GM23338 (cell line): ENCODE measurements around the gene FXYD5. TPM values are rescaled to one million over a fixed set of nuclear protein-coding genes. Genes with fewer than 3 reads are reported as not detected.
A peak's percentile ranks its signal among the peaks of the same experiment; 100 is the strongest.

Source experiments
- ATAC-seq: fragments of 200-7000 bp; cut with Tn5 transposase; 3 replicates; pipeline ENCODE4 v1.9.1; 2020
- DNase-seq: peaks from one replicate; pipeline ENCODE4 v3.0.0-alpha.2; 2015; ENCODE audit warnings: low spot score
- H2AFZ ChIP-seq: fragments of 200-600 bp; sonication (generic); 2 replicates; pipeline ENCODE4 v1.8.0; 2016; ENCODE audit warnings: antibody characterized with exemption, mild to moderate bottlenecking, moderate library complexity
- H3F3A ChIP-seq: fragments of 200-600 bp; sonication (generic); replicated peaks from 2 replicates; pipeline ENCODE4 v1.8.0; 2017; ENCODE audit warnings: antibody characterized with exemption, mixed run types, low read depth
- H3K27ac ChIP-seq: fragments of 200-600 bp; sonication (generic); 2 replicates; pipeline ENCODE4 v1.6.1; 2016; ENCODE audit warnings: low read depth
- H3K27me3 ChIP-seq: fragments of 200-600 bp; sonication (generic); 2 replicates; pipeline ENCODE4 v1.8.0; 2016; ENCODE audit warnings: mild to moderate bottlenecking, mixed run types, moderate library complexity; ENCODE audit not compliant: insufficient read depth
- H3K36me3 ChIP-seq: fragments of 200-600 bp; sonication (generic); 2 replicates; pipeline ENCODE4 v1.8.0; 2016; ENCODE audit warnings: mild to moderate bottlenecking; ENCODE audit not compliant: insufficient read depth
- H3K4me1 ChIP-seq: fragments of 200-600 bp; sonication (generic); 2 replicates; pipeline ENCODE4 v1.8.0; 2016; ENCODE audit warnings: mild to moderate bottlenecking, moderate library complexity; ENCODE audit not compliant: insufficient read depth
- H3K4me2 ChIP-seq: fragments of 200-600 bp; sonication (generic); 2 replicates; pipeline ENCODE4 v1.7.1; 2017; ENCODE audit warnings: mixed run types
- H3K4me3 ChIP-seq: fragments of 200-600 bp; sonication (generic); 2 replicates; pipeline ENCODE4 v1.6.1; 2016; ENCODE audit warnings: mixed run types
- H3K79me2 ChIP-seq: fragments of 200-600 bp; sonication (generic); replicated peaks from 2 replicates; pipeline ENCODE4 v1.8.0; 2017; ENCODE audit warnings: mild to moderate bottlenecking; ENCODE audit not compliant: insufficient read depth
- H3K9me2 ChIP-seq: fragments of 200-600 bp; sonication (generic); 2 replicates; pipeline ENCODE4 v1.8.0; 2017; ENCODE audit not compliant: insufficient read depth
- H4K20me1 ChIP-seq: fragments of 200-600 bp; sonication (generic); replicated peaks from 2 replicates; pipeline ENCODE4 v1.8.0; 2017; ENCODE audit warnings: mild to moderate bottlenecking; ENCODE audit not compliant: insufficient read depth
- H3K27ac Mint-ChIP-seq: 2 replicates; pipeline ENCODE4 v1.8.0; 2020; ENCODE audit warnings: inconsistent platforms, mild to moderate bottlenecking, moderate library complexity, mixed read lengths
- H3K27me3 Mint-ChIP-seq: 3 replicates; pipeline ENCODE4 v1.8.0; 2022; ENCODE audit warnings: low read depth, mild to moderate bottlenecking, moderate library complexity, mixed read lengths, inconsistent platforms; ENCODE audit not compliant: insufficient read depth, poor library complexity
- H3K36me3 Mint-ChIP-seq: 3 replicates; pipeline ENCODE4 v1.8.0; 2021; ENCODE audit warnings: low read depth, mild to moderate bottlenecking, inconsistent platforms, moderate library complexity, mixed read lengths
- H3K4me1 Mint-ChIP-seq: 3 replicates; pipeline ENCODE4 v1.8.0; 2020; ENCODE audit warnings: mild to moderate bottlenecking, inconsistent platforms, mixed read lengths
- H3K4me3 Mint-ChIP-seq: 3 replicates; pipeline ENCODE4 v1.8.0; 2021; ENCODE audit warnings: moderate library complexity, mild to moderate bottlenecking, inconsistent platforms, mixed read lengths
- H3K9me3 Mint-ChIP-seq: 3 replicates; pipeline ENCODE4 v1.8.0; 2020; ENCODE audit warnings: moderate library complexity, mild to moderate bottlenecking, inconsistent platforms, mixed read lengths
- CREB1 ChIP-seq: fragments of 250-450 bp; sonication (Bioruptor Pico); IDR thresholded peaks from 2 replicates; pipeline ENCODE4 v1.5.0; 2020; ENCODE audit warnings: low read depth, mild to moderate bottlenecking, moderate library complexity
- JUNB ChIP-seq: IDR thresholded peaks from one replicate; pipeline ENCODE4 v1.6.1; 2016; ENCODE audit warnings: antibody characterized with exemption; ENCODE audit not compliant: unreplicated experiment
- NANOG ChIP-seq: IDR thresholded peaks from 2 replicates; pipeline ENCODE4 v1.6.1; 2016; ENCODE audit warnings: antibody characterized with exemption, borderline replicate concordance
- STAT1 ChIP-seq: IDR thresholded peaks from one replicate; pipeline ENCODE4 v1.6.1; 2016; ENCODE audit warnings: antibody characterized with exemption; ENCODE audit not compliant: unreplicated experiment
- ZNF331 ChIP-seq: fragments of 250-450 bp; sonication (Bioruptor Pico); IDR thresholded peaks from 2 replicates; pipeline ENCODE4 v1.5.0; 2020; ENCODE audit warnings: low read depth, mild to moderate bottlenecking, moderate library complexity
- polyA plus RNA-seq: library from polyadenylated mRNA; unstranded; fragments of >200 nt; fragmentation: Nextera tagmentation; extraction: Ambion mirVana; gene quantifications from 2 replicates; pipeline ENCODE4 v1.2.1, GENCODE V29; 2016
- total RNA-seq: library from RNA; depleted of rRNA; stranded (reverse); fragments of >200 nt; shearing (Covaris generic); gene quantifications from 2 replicates; pipeline ENCODE4 v1.2.3, GENCODE V29; 2014
- TF ChIP-seq, protein P1 (sequence below): fragments of 250-450 bp; sonication (Bioruptor Pico); IDR thresholded peaks from 2 replicates; pipeline ENCODE4 v1.5.0; 2020; ENCODE audit warnings: mild to moderate bottlenecking, moderate library complexity
- TF ChIP-seq, protein P2 (sequence below): IDR thresholded peaks from 2 replicates; pipeline ENCODE4 v1.6.1; 2016; ENCODE audit warnings: antibody characterized with exemption
- TF ChIP-seq, protein P3 (sequence below), 2 experiments: fragments of 200-600 bp in 1 of 2; sonication (generic) in 1 of 2; conservative IDR thresholded peaks; 2 replicates each; pipeline versions ENCODE4 v1.5.1 to v1.6.1; 2016 to 2017; ENCODE audit warnings: antibody characterized with exemption in 2 of 2, low read depth in 2 of 2, mild to moderate bottlenecking in 2 of 2, moderate library complexity in 1 of 2

The FXYD5 gene
- total and polyA plus RNA-seq, 2 experiments from 2014 or later: 97.7 to 233 TPM

DNA sequence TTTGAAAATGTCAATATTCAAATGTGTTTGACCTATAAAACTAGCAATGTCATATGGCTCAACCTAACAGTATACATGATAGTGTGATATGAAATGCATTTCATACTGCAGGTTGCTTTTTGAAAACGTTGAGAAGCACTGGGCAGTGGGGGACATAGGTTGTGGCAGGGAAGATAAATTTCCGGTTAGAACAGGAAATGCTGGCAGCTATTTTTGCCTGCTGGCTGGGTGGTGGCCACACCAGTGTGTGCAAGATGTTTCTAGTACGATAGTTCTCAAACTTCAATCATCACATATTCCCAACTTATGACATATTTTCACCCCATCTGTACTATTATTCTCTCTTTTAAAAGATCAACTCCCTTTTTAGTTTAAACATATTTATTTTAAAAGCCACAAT is 17.2 kb downstream of the FXYD5 start:
- H3K36me3 ChIP-seq: 0 out of 2 replicates have a peak, but pooled peaks cover 15% of the 10 kb centered on the region
- H3K36me3 Mint-ChIP-seq: peaks cover 45% of the 10 kb centered on the region
- no peak overlapping the region for H3K27ac Mint-ChIP-seq
- no peak overlapping the region for H3K4me2 ChIP-seq
- no peaks in the 10 kb centered on the region; the same call in 1 of the 2 replicates for H4K20me1 ChIP-seq
- DNase-seq (no peak), ATAC-seq (no peak)
- no peaks in the 10 kb centered on the region; the same call in 2 of the 3 replicates for H3K9me3 Mint-ChIP-seq
- no peaks in the 10 kb centered on the region for H3K27me3 ChIP-seq
- H2AFZ ChIP-seq: no peak overlapping the region
- no peak for TF ChIP-seq CREB1
- no peak for TF ChIP-seq NANOG
- TF ChIP-seq, protein P1, sequence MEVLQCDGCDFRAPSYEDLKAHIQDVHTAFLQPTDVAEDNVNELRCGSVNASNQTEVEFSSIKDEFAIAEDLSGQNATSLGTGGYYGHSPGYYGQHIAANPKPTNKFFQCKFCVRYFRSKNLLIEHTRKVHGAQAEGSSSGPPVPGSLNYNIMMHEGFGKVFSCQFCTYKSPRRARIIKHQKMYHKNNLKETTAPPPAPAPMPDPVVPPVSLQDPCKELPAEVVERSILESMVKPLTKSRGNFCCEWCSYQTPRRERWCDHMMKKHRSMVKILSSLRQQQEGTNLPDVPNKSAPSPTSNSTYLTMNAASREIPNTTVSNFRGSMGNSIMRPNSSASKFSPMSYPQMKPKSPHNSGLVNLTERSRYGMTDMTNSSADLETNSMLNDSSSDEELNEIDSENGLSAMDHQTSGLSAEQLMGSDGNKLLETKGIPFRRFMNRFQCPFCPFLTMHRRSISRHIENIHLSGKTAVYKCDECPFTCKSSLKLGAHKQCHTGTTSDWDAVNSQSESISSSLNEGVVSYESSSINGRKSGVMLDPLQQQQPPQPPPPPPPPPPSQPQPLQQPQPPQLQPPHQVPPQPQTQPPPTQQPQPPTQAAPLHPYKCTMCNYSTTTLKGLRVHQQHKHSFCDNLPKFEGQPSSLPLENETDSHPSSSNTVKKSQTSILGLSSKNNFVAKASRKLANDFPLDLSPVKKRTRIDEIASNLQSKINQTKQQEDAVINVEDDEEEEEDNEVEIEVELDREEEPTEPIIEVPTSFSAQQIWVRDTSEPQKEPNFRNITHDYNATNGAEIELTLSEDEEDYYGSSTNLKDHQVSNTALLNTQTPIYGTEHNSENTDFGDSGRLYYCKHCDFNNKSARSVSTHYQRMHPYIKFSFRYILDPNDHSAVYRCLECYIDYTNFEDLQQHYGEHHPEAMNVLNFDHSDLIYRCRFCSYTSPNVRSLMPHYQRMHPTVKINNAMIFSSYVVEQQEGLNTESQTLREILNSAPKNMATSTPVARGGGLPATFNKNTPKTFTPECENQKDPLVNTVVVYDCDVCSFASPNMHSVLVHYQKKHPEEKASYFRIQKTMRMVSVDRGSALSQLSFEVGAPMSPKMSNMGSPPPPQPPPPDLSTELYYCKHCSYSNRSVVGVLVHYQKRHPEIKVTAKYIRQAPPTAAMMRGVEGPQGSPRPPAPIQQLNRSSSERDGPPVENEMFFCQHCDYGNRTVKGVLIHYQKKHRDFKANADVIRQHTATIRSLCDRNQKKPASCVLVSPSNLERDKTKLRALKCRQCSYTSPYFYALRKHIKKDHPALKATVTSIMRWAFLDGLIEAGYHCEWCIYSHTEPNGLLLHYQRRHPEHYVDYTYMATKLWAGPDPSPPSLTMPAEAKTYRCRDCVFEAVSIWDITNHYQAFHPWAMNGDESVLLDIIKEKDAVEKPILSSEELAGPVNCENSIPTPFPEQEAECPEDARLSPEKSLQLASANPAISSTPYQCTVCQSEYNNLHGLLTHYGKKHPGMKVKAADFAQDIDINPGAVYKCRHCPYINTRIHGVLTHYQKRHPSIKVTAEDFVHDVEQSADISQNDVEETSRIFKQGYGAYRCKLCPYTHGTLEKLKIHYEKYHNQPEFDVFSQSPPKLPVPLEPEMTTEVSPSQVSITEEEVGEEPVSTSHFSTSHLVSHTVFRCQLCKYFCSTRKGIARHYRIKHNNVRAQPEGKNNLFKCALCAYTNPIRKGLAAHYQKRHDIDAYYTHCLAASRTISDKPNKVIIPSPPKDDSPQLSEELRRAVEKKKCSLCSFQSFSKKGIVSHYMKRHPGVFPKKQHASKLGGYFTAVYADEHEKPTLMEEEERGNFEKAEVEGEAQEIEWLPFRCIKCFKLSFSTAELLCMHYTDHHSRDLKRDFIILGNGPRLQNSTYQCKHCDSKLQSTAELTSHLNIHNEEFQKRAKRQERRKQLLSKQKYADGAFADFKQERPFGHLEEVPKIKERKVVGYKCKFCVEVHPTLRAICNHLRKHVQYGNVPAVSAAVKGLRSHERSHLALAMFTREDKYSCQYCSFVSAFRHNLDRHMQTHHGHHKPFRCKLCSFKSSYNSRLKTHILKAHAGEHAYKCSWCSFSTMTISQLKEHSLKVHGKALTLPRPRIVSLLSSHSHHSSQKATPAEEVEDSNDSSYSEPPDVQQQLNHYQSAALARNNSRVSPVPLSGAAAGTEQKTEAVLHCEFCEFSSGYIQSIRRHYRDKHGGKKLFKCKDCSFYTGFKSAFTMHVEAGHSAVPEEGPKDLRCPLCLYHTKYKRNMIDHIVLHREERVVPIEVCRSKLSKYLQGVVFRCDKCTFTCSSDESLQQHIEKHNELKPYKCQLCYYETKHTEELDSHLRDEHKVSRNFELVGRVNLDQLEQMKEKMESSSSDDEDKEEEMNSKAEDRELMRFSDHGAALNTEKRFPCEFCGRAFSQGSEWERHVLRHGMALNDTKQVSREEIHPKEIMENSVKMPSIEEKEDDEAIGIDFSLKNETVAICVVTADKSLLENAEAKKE (CRISPR knock-in tag): no peak
- TF ChIP-seq, protein P2, sequence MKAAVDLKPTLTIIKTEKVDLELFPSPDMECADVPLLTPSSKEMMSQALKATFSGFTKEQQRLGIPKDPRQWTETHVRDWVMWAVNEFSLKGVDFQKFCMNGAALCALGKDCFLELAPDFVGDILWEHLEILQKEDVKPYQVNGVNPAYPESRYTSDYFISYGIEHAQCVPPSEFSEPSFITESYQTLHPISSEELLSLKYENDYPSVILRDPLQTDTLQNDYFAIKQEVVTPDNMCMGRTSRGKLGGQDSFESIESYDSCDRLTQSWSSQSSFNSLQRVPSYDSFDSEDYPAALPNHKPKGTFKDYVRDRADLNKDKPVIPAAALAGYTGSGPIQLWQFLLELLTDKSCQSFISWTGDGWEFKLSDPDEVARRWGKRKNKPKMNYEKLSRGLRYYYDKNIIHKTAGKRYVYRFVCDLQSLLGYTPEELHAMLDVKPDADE: no peak
- no peak for TF ChIP-seq ZNF331
- TF ChIP-seq JUNB: no peak
- no peak for TF ChIP-seq STAT1
- TF ChIP-seq, protein P3, sequence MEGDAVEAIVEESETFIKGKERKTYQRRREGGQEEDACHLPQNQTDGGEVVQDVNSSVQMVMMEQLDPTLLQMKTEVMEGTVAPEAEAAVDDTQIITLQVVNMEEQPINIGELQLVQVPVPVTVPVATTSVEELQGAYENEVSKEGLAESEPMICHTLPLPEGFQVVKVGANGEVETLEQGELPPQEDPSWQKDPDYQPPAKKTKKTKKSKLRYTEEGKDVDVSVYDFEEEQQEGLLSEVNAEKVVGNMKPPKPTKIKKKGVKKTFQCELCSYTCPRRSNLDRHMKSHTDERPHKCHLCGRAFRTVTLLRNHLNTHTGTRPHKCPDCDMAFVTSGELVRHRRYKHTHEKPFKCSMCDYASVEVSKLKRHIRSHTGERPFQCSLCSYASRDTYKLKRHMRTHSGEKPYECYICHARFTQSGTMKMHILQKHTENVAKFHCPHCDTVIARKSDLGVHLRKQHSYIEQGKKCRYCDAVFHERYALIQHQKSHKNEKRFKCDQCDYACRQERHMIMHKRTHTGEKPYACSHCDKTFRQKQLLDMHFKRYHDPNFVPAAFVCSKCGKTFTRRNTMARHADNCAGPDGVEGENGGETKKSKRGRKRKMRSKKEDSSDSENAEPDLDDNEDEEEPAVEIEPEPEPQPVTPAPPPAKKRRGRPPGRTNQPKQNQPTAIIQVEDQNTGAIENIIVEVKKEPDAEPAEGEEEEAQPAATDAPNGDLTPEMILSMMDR (conservative IDR thresholded peaks at IDR 0.05; ENCODE audit: low read depth in 2 of 2): no peak
- peaks cover 5% of the 10 kb centered on the region; the same call in 1 of the 3 replicates for H3K4me1 Mint-ChIP-seq
- H3K27me3 Mint-ChIP-seq: peaks cover 5% of the 10 kb centered on the region
- no peaks in the 10 kb centered on the region; the same call in 1 of the 2 replicates for H3K9me2 ChIP-seq
- no peaks in the 10 kb centered on the region for H3F3A ChIP-seq
- no peak overlapping the region for H3K4me3 Mint-ChIP-seq
- H3K27ac ChIP-seq: 0 out of 2 replicates have a peak overlapping the region, but pooled peaks have one; percentile 50
- H3K79me2 ChIP-seq: no peaks in the 10 kb centered on the region
- H3K4me3 ChIP-seq: no peak overlapping the region
- 0 out of 2 replicates have a peak, but pooled peaks cover 5% of the 10 kb centered on the region for H3K4me1 ChIP-seq
